A549 (cell line): ENCODE results near the gene TYRO3. TPM values are rescaled to one million over a fixed set of nuclear protein-coding genes. Genes with fewer than 3 reads are reported as not detected.

Source experiments
- ATAC-seq, 2 experiments: fragments of 200-7000 bp in 1 of 2; fragments of >200 bp in 1 of 2; cut with Nextera tagmentation in 1 of 2; cut with Tn5 transposase in 1 of 2; 3 replicates each; pipeline versions ENCODE4 v1.8.0 to v1.9.1; 2018 to 2020; ENCODE audit warnings: mild to moderate bottlenecking in 1 of 2, moderate library complexity in 1 of 2
- CTCF ChIA-PET: fragments of 300-600 bp; sonication (Branson Sonifier 250); formaldehyde crosslinking; extraction: SDS; loops from one replicate; lab custom pipeline; 2021; ENCODE audit warnings: antibody characterized with exemption, inconsistent platforms; lab: Yijun Ruan, JAX
- POLR2A ChIA-PET: fragments of 350-600 bp; formaldehyde crosslinking; extraction: SDS; loops from one replicate; lab custom pipeline; 2021; ENCODE audit warnings: antibody characterized with exemption, inconsistent platforms; lab: Yijun Ruan, JAX
- DNase-seq, 2 experiments: peaks; one replicate each; pipeline versions ENCODE4 v3.0.0 to v3.0.0-alpha.2; 2011 to 2016; ENCODE audit warnings: low read depth in 1 of 2, low spot score in 1 of 2
- FAIRE-seq: peaks from 2 replicates; lab custom pipeline; 2011; peaks lifted over from hg19 to GRCh38; lab: Jason Lieb, UNC
- H3K27ac ChIP-seq, 2 experiments: fragments of >200 bp; sonication (Bioruptor Twin); formaldehyde crosslinking; 3 replicates each; pipeline ENCODE4 v1.5.1; 2016 to 2017
- H3K4me1 ChIP-seq: fragments of >200 bp; sonication (Bioruptor Twin); formaldehyde crosslinking; 3 replicates; pipeline ENCODE4 v1.6.1; 2016
- H3K4me2 ChIP-seq: fragments of >200 bp; sonication (Bioruptor Twin); formaldehyde crosslinking; 3 replicates; pipeline ENCODE4 v1.6.1; 2016
- H3K4me3 ChIP-seq: fragments of >200 bp; sonication (Bioruptor Twin); formaldehyde crosslinking; 3 replicates; pipeline ENCODE4 v1.5.1; 2016
- H3K9me3 ChIP-seq: fragments of >200 bp; sonication (Bioruptor Twin); formaldehyde crosslinking; 3 replicates; pipeline ENCODE4 v1.6.1; 2016
- CBX8 ChIP-seq: fragments of 200-600 bp; sonication (generic); IDR thresholded peaks from 2 replicates; pipeline ENCODE4 v1.6.1; 2016
- CHD2 ChIP-seq: fragments of 150-350 bp; IDR thresholded peaks from 2 replicates; pipeline ENCODE4 v1.6.1; 2014; ENCODE audit warnings: low read length; ENCODE audit not compliant: partially characterized antibody
- CHD4 ChIP-seq: fragments of 200-600 bp; sonication (generic); IDR thresholded peaks from 2 replicates; pipeline ENCODE4 v1.6.1; 2016; ENCODE audit warnings: antibody characterized with exemption, mild to moderate bottlenecking, borderline replicate concordance
- EHMT2 ChIP-seq: fragments of 200-600 bp; sonication (generic); IDR thresholded peaks from 2 replicates; pipeline ENCODE4 v1.6.1; 2016; ENCODE audit warnings: antibody characterized with exemption, low read depth, mild to moderate bottlenecking, moderate library complexity
- EP300 ChIP-seq, 2 experiments: fragments of >200 bp; sonication (Bioruptor Twin); formaldehyde crosslinking; IDR thresholded peaks; 2 replicates in 1 of 2; 3 replicates in 1 of 2; pipeline ENCODE4 v1.6.1; 2016 to 2017
- ESRRA ChIP-seq: fragments of 150-350 bp; IDR thresholded peaks from 2 replicates; pipeline ENCODE4 v1.6.1; 2014; ENCODE audit warnings: mild to moderate bottlenecking, low read length, borderline replicate concordance
- FOSB ChIP-seq: fragments of 250-450 bp; sonication (Bioruptor Pico); IDR thresholded peaks from 2 replicates; pipeline ENCODE4 v1.5.0; 2020; ENCODE audit warnings: mild to moderate bottlenecking, moderate library complexity
- HDAC2 ChIP-seq: fragments of 200-600 bp; sonication (generic); IDR thresholded peaks from 2 replicates; pipeline ENCODE4 v1.6.1; 2016
- HEYL ChIP-seq: fragments of 250-450 bp; sonication (Bioruptor Pico); IDR thresholded peaks from 2 replicates; pipeline ENCODE4 v1.8.0; 2021; ENCODE audit warnings: mild to moderate bottlenecking, moderate library complexity
- HOXB13 ChIP-seq: fragments of 250-450 bp; sonication (Bioruptor Pico); IDR thresholded peaks from 2 replicates; pipeline ENCODE4 v1.5.0; 2020; ENCODE audit warnings: low read depth, mild to moderate bottlenecking, moderate library complexity
- JUNB ChIP-seq: fragments of >200 bp; sonication (Bioruptor Twin); formaldehyde crosslinking; IDR thresholded peaks from 2 replicates; pipeline ENCODE4 v1.6.1; 2016
- KDM5A ChIP-seq: fragments of 200-600 bp; sonication (generic); IDR thresholded peaks from 2 replicates; pipeline ENCODE4 v1.6.1; 2016; ENCODE audit warnings: antibody characterized with exemption, mild to moderate bottlenecking
- MAZ ChIP-seq: fragments of 150-350 bp; IDR thresholded peaks from 2 replicates; pipeline ENCODE4 v1.6.1; 2014; ENCODE audit warnings: antibody characterized with exemption, low read depth, low read length, borderline replicate concordance
- MYC ChIP-seq: IDR thresholded peaks from 2 replicates; pipeline ENCODE4 v1.6.1; 2012; ENCODE audit warnings: mild to moderate bottlenecking, inconsistent platforms, low read length, improper control_type of control experiment, borderline replicate concordance
- NFE2L2 ChIP-seq: fragments of 150-350 bp; conservative IDR thresholded peaks from 2 replicates; pipeline ENCODE4 v1.6.1; 2014; ENCODE audit warnings: low read length
- NPAS2 ChIP-seq: fragments of 250-450 bp; sonication (Bioruptor Pico); IDR thresholded peaks from 2 replicates; pipeline ENCODE4 v1.8.0; 2022; ENCODE audit warnings: mild to moderate bottlenecking, moderate library complexity, borderline replicate concordance
- RAD21 ChIP-seq, 2 experiments: fragments of >200 bp in 1 of 2; sonication (Bioruptor Twin) in 1 of 2; formaldehyde crosslinking in 1 of 2; IDR thresholded peaks in 1 of 2; conservative IDR thresholded peaks in 1 of 2; 2 replicates in 1 of 2; 3 replicates in 1 of 2; pipeline ENCODE4 v1.6.1; 2012 to 2018; ENCODE audit warnings: inconsistent platforms in 1 of 2
- RARB ChIP-seq: fragments of 250-450 bp; sonication (Bioruptor Pico); IDR thresholded peaks from 2 replicates; pipeline ENCODE4 v1.8.0; 2021; ENCODE audit warnings: mild to moderate bottlenecking, moderate library complexity
- SREBF2 ChIP-seq: fragments of 450-650 bp; IDR thresholded peaks from 2 replicates; pipeline ENCODE4 v1.6.1; 2014; ENCODE audit warnings: mild to moderate bottlenecking, moderate library complexity
- ZC3H11A ChIP-seq: fragments of 450-650 bp; IDR thresholded peaks from 2 replicates; pipeline ENCODE4 v1.6.1; 2014; ENCODE audit warnings: antibody characterized with exemption, mild to moderate bottlenecking
- ZFP36 ChIP-seq: fragments of 450-650 bp; IDR thresholded peaks from 2 replicates; pipeline ENCODE4 v1.6.1; 2014; ENCODE audit warnings: borderline replicate concordance; ENCODE audit not compliant: partially characterized antibody
- ZSCAN20 ChIP-seq: fragments of 250-450 bp; sonication (Bioruptor Pico); IDR thresholded peaks from 2 replicates; pipeline ENCODE4 v1.8.0; 2022; ENCODE audit warnings: mild to moderate bottlenecking, moderate library complexity
- WGBS: methylation state at CpG from one replicate; pipeline ENCODE4 v1.1.6; 2017; ENCODE audit errors: missing lambda C conversion rate; 5-methylcytosine and 5-hydroxymethylcytosine counted together
- polyA plus RNA-seq, 4 experiments: library from polyadenylated mRNA; depleted of rRNA in 3 of 4; stranded (reverse); fragments of >200 nt; fragmentation: RNase III in 1 of 4; extraction: RNeasy Plus Mini Kit Qiagen cat#74134 plus additional on column Dnase treatment in 1 of 4; gene quantifications; 2 replicates in 3 of 4; 3 replicates in 1 of 4; pipeline ENCODE4 v1.2.3, GENCODE V29; 2011 to 2017
- TF ChIP-seq, protein P1 (sequence below): IDR thresholded peaks from 2 replicates; pipeline ENCODE4 v1.6.1; 2012
- TF ChIP-seq, protein P2 (sequence below): IDR thresholded peaks from 2 replicates; pipeline ENCODE4 v1.6.1; 2012; ENCODE audit warnings: low read depth, borderline replicate concordance
- TF ChIP-seq, protein P3 (sequence below): fragments of 250-450 bp; sonication (Bioruptor Pico); IDR thresholded peaks from 2 replicates; pipeline ENCODE4 v1.5.0; 2021; ENCODE audit warnings: mild to moderate bottlenecking, moderate library complexity, borderline replicate concordance

TYRO3 gene
- polyA plus RNA-seq, 2 of the 4 experiments (the other 2 are of a cell fraction), result 7.6 to 8.1 TPM

DNA sequence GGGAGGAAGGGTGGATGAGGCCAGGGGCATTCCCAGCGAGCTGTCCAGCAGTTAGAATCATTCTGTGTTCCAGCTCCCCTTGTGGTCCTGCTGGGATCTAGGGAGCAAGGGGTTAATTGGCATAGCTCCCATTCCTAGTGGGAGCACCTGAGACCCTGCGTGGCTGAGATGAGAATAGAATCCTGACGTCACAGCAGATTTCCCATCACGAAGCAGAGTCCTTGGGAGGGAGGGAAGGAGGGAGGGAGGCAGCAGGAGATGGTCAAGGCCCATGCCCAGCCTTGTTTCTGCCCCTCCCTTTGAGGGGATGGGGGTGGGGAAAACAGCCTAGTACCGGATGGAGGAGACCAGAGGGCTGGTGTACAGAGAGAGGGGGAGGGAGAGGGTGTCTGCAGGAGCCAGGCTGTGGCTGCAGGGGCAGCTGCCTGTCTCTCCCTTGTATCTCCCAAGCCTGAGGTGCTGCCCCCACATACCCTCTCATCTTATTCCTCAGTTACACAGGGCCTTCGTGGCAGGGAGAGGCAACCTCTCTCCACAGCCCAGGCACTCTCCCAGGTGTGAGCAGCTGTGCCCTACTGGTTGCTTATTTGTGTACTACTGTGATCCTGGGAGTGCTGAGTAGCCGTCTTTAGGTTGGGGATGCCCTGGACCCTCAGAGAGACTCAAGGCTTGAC is 5.4 kb downstream of the TYRO3 start:
- no peak for DNase-seq
- no peak overlapping the region for H3K4me2 ChIP-seq
- H3K9me3 ChIP-seq, result no peaks in the 10 kb centered on the region
- no peak overlapping the region for H3K4me3 ChIP-seq
- ChIA-PET CTCF (interaction anchor here (0.6 to 2.0 kb wide), 6 partner anchors 9 to 98 kb away, joined by 3 to 8 read pairs (median 3); no protein-coding TSS in a partner anchor), POLR2A (no interaction called here)
- FAIRE-seq, result no peak
- ATAC-seq, result peak in 1 of 2 experiments; percentile 16; a peak in 2 of 6 replicates
- no peak for TF ChIP-seq NPAS2 (CRISPR knock-in tag)
- no peak for TF ChIP-seq ZC3H11A
- no peak for TF ChIP-seq KDM5A
- TF ChIP-seq EP300 (IDR thresholded peaks at IDR 0.05), result no peak
- TF ChIP-seq, protein P1, sequence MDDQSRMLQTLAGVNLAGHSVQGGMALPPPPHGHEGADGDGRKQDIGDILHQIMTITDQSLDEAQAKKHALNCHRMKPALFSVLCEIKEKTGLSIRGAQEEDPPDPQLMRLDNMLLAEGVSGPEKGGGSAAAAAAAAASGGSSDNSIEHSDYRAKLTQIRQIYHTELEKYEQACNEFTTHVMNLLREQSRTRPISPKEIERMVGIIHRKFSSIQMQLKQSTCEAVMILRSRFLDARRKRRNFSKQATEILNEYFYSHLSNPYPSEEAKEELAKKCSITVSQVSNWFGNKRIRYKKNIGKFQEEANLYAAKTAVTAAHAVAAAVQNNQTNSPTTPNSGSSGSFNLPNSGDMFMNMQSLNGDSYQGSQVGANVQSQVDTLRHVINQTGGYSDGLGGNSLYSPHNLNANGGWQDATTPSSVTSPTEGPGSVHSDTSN, result no peak
- 47% methylated on average over 6 of the region's 7 CpGs for WGBS
- no peak overlapping the region for H3K27ac ChIP-seq
- H3K4me1 ChIP-seq, result peaks cover 13% of the 10 kb centered on the region

DNA sequence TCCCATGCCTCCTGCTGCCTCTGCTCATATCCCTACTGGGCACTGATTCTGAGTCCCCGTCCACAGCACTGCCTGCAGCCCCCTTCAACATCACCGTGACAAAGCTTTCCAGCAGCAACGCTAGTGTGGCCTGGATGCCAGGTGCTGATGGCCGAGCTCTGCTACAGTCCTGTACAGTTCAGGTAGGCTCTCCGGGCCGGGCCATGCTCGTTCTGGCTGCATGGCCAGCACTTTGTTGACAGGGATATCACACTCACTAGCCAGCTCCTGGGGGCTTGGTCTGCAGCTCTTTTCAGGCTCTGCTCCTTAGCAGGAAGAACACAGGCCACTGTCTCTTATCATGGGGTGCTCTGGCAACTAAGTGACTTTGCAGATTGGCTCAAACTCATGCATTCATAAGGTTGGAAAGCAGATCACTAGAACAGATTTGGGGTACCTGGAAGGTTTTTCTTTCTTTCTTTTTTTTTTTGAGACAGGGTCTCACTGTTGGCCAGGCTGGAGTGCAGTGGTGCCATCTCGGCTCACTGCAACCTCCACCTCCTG is 6.0 kb downstream of the TYRO3 start:
- POLR2A ChIA-PET, result no interaction called here
- TF ChIP-seq, protein P2, sequence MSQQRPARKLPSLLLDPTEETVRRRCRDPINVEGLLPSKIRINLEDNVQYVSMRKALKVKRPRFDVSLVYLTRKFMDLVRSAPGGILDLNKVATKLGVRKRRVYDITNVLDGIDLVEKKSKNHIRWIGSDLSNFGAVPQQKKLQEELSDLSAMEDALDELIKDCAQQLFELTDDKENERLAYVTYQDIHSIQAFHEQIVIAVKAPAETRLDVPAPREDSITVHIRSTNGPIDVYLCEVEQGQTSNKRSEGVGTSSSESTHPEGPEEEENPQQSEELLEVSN, result no peak
- TF ChIP-seq HEYL (CRISPR knock-in tag), result no peak
- no peak for TF ChIP-seq JUNB
- no peak for TF ChIP-seq NPAS2 (CRISPR knock-in tag)
- TF ChIP-seq MYC, result no peak
- no peak for TF ChIP-seq SREBF2
- TF ChIP-seq CHD4, result no peak
- no peak for TF ChIP-seq MAZ
- no peak for TF ChIP-seq CBX8
- CTCF ChIA-PET, result interaction anchor here (0.8 to 1.5 kb wide), 3 partner anchors 9 to 39 kb away, joined by 3 to 7 read pairs (median 3); no protein-coding TSS in a partner anchor
- ATAC-seq (no peak), DNase-seq (no peak), FAIRE-seq (no peak)
- Histone ChIP-seq H3K27ac (no peak overlapping the region), H3K4me2 (no peak overlapping the region), H3K4me1 (peaks cover 13% of the 10 kb centered on the region), H3K9me3 (no peaks in the 10 kb centered on the region), H3K4me3 (no peak overlapping the region)
- WGBS, result 82% methylated on average over 6 of the region's 8 CpGs

DNA sequence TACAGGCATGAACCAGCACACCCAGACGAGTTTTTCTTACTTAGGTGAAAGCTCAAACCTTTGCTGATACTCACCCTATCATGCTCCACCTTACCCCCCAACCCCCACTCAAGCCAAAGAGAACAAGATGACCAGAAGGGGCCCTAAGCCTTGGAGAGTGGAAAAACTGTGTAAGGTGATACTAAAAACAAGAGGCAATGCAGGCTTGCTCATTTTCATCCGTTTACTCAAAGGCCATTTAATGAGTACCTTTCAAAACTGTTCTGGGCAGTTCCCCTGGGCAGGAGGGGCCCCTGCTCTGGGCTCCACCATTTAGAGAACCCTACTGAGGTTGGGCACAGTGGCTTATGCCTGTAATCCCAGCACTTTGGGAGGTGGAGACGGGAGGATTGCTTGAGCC is 6.7 kb downstream of the TYRO3 start:
- Histone ChIP-seq H3K4me3 (no peak overlapping the region), H3K4me1 (peaks cover 13% of the 10 kb centered on the region), H3K4me2 (no peak overlapping the region), H3K9me3 (no peaks in the 10 kb centered on the region), H3K27ac (no peak overlapping the region)
- FAIRE-seq (no peak), ATAC-seq (no peak), DNase-seq (no peak)
- ChIA-PET CTCF (no interaction called here), POLR2A (no interaction called here)
- 87% methylated on average over 3 of the region's 3 CpGs for WGBS
- TF ChIP-seq HOXB13 (CRISPR knock-in tag), result no peak
- no peak for TF ChIP-seq EHMT2
- no peak for TF ChIP-seq CHD2
- no peak for TF ChIP-seq RARB (CRISPR knock-in tag)
- TF ChIP-seq, protein P1, result no peak
- TF ChIP-seq NFE2L2, result no peak
- no peak for TF ChIP-seq HDAC2
- TF ChIP-seq RAD21 (conservative IDR thresholded peaks at IDR 0.05 in 1 of 2, IDR thresholded peaks at IDR 0.05 in 1 of 2), result no peak
- TF ChIP-seq MYC, result no peak
- no peak for TF ChIP-seq ZFP36
- TF ChIP-seq ESRRA, result no peak
- TF ChIP-seq ZSCAN20 (CRISPR knock-in tag), result no peak
- TF ChIP-seq FOSB (CRISPR knock-in tag), result no peak
- TF ChIP-seq, protein P3, sequence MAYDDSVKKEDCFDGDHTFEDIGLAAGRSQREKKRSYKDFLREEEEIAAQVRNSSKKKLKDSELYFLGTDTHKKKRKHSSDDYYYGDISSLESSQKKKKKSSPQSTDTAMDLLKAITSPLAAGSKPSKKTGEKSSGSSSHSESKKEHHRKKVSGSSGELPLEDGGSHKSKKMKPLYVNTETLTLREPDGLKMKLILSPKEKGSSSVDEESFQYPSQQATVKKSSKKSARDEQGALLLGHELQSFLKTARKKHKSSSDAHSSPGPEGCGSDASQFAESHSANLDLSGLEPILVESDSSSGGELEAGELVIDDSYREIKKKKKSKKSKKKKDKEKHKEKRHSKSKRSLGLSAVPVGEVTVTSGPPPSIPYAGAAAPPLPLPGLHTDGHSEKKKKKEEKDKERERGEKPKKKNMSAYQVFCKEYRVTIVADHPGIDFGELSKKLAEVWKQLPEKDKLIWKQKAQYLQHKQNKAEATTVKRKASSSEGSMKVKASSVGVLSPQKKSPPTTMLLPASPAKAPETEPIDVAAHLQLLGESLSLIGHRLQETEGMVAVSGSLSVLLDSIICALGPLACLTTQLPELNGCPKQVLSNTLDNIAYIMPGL (CRISPR knock-in tag), result no peak
